ENCODE data around the gene IGSF21.
"Not testable (repeated sequence)": the region's sequence is repeated elsewhere in the genome, so short reads cannot be mapped to it uniquely, and the experiment has no call there.

Gene IGSF21

GRCh38 chr1:18147672-18148071, 40.1 kb downstream of the IGSF21 start:
- DNase-seq: no peak

- DNase-seq: no peak
Measured at GRCh38 chr1:18148461-18148860, 40.9 kb downstream of the IGSF21 start.

- DNase-seq: no peak
Measured at GRCh38 chr1:18149027-18149641, 41.5 kb downstream of the IGSF21 start.

- DNase-seq: no peak
Measured at GRCh38 chr1:18151436-18152122, 44.0 kb downstream of the IGSF21 start.

GRCh38 chr1:18154430-18155194, 47.0 kb downstream of the IGSF21 start:
- DNase-seq: no peak

GRCh38 chr1:18155881-18156385, 48.3 kb downstream of the IGSF21 start:
- DNase-seq: no peak

GRCh38 chr1:18157352-18157751, 49.8 kb downstream of the IGSF21 start:
- no peak for DNase-seq

GRCh38 chr1:18157968-18158367, 50.4 kb downstream of the IGSF21 start:
- DNase-seq: no peak

GRCh38 chr1:18158714-18159113, 51.1 kb downstream of the IGSF21 start:
- no peak for DNase-seq

- no peak for DNase-seq
Measured at GRCh38 chr1:18160290-18160942, 52.8 kb downstream of the IGSF21 start.

GRCh38 chr1:18161690-18162089, 54.1 kb downstream of the IGSF21 start:
- no peak for DNase-seq

GRCh38 chr1:18165640-18166039, 58.0 kb downstream of the IGSF21 start:
- DNase-seq: not testable (repeated sequence)

GRCh38 chr1:18166341-18166740, 58.7 kb downstream of the IGSF21 start:
- no peak for DNase-seq

- no peak for DNase-seq
Measured at GRCh38 chr1:18166929-18167328, 59.3 kb downstream of the IGSF21 start.

GRCh38 chr1:18170444-18170843, 62.8 kb downstream of the IGSF21 start:
- DNase-seq: no peak

- no peak for DNase-seq
Measured at GRCh38 chr1:18174037-18174436, 66.4 kb downstream of the IGSF21 start.

GRCh38 chr1:18175051-18175450, 67.5 kb downstream of the IGSF21 start:
- no peak for DNase-seq

GRCh38 chr1:18175530-18176377, 68.2 kb downstream of the IGSF21 start:
- DNase-seq: no peak

GRCh38 chr1:18176619-18177018, 69.0 kb downstream of the IGSF21 start:
- DNase-seq: no peak

- DNase-seq: no peak
Measured at GRCh38 chr1:18178111-18178510, 70.5 kb downstream of the IGSF21 start.

GRCh38 chr1:18179009-18179408, 71.4 kb downstream of the IGSF21 start:
- DNase-seq: no peak
